Breast epithelium (tissue), 4 donors: ENCODE measurements around the gene GNB1. TPM values are rescaled to one million over a fixed set of nuclear protein-coding genes. Genes with fewer than 3 reads are reported as not detected.

Experiments
- DNase-seq, 2 donors: peaks; one replicate each; pipeline ENCODE4 v3.0.0-alpha.2; 2019; ENCODE audit warnings: low spot score in 2 of 2
- H3K27ac ChIP-seq, 2 donors: fragments of 200-600 bp; sonication (generic) in 1 of 2; one replicate each; pipeline ENCODE4 v1.5.1; 2016 to 2019; ENCODE audit warnings: mild to moderate bottlenecking in 1 of 2
- H3K27me3 ChIP-seq, 2 donors: fragments of 200-600 bp; sonication (generic) in 1 of 2; one replicate each; pipeline versions ENCODE4 v1.5.1 to v1.6.0; 2017 to 2019; ENCODE audit warnings: control low read depth in 1 of 2, mild to moderate bottlenecking in 1 of 2
- H3K36me3 ChIP-seq: fragments of 200-600 bp; one replicate; pipeline ENCODE4 v1.5.1; 2019
- H3K4me1 ChIP-seq, 2 donors: fragments of 200-600 bp; sonication (generic); one replicate each; pipeline ENCODE4 v1.5.1; 2016 to 2019; ENCODE audit warnings: control low read depth in 1 of 2
- H3K4me3 ChIP-seq, 3 donors: fragments of 200-600 bp; sonication (generic); 1 replicate in 2 of 3; 2 replicates in 1 of 3; pipeline ENCODE4 v1.5.1; 2016 to 2019; ENCODE audit warnings: mild to moderate bottlenecking in 3 of 3, moderate library complexity in 2 of 3
- H3K9me3 ChIP-seq, 2 donors: fragments of 200-600 bp; sonication (generic) in 1 of 2; one replicate each; pipeline ENCODE4 v1.5.1; 2016 to 2019; ENCODE audit warnings: control low read depth in 1 of 2
- CTCF ChIP-seq, 3 donors: fragments of 450-650 bp; IDR thresholded peaks; one replicate each; pipeline ENCODE4 v1.5.1; 2016 to 2017; ENCODE audit warnings: antibody characterized with exemption in 3 of 3, mild to moderate bottlenecking in 3 of 3, moderate library complexity in 3 of 3
- POLR2A ChIP-seq: fragments of 450-650 bp; IDR thresholded peaks from one replicate; pipeline ENCODE4 v1.6.1; 2016; ENCODE audit warnings: antibody characterized with exemption, mild to moderate bottlenecking, moderate library complexity
- POLR2AphosphoS5 ChIP-seq, 3 donors: sonication (generic); formaldehyde crosslinking; IDR thresholded peaks; one replicate each; pipeline ENCODE4 v1.6.1; 2017; ENCODE audit warnings: antibody characterized with exemption in 3 of 3
- intact Hi-C: fragments of 100-400 bp; cut with DNase I; formaldehyde crosslinking; loops from one replicate; pipeline ENCODE4 v1.15.1; 2023; ENCODE audit warnings: low total_unique reads
- total RNA-seq, 3 donors: library from RNA; depleted of rRNA; stranded (reverse); fragments of >200 nt; gene quantifications; one replicate each; pipeline ENCODE4 v1.1.0, GENCODE V29; 2016

Gene GNB1
- total RNA-seq, 3 donors from 2014 or later = 108 to 138 (median 123) TPM

- Histone ChIP-seq H3K27me3 (no peaks in the 10 kb centered on the region), H3K9me3 (no peaks in the 10 kb centered on the region), H3K27ac (no peak overlapping the region), H3K4me3 (no peak overlapping the region), H3K36me3 (no peaks in the 10 kb centered on the region), H3K4me1 (peaks cover 0 to 7% of the 10 kb centered on the region in 2 donors)
- no peak for DNase-seq
- TF ChIP-seq POLR2A (no peak), POLR2AphosphoS5 (IDR thresholded peaks at IDR 0.05) (no peak), CTCF (IDR thresholded peaks at IDR 0.05) (no peak)
- intact Hi-C loops = no loop called here
These were observed 9.2 kb downstream of the GNB1 start for GRCh38 chr1:1881727-1882126.

DNA sequence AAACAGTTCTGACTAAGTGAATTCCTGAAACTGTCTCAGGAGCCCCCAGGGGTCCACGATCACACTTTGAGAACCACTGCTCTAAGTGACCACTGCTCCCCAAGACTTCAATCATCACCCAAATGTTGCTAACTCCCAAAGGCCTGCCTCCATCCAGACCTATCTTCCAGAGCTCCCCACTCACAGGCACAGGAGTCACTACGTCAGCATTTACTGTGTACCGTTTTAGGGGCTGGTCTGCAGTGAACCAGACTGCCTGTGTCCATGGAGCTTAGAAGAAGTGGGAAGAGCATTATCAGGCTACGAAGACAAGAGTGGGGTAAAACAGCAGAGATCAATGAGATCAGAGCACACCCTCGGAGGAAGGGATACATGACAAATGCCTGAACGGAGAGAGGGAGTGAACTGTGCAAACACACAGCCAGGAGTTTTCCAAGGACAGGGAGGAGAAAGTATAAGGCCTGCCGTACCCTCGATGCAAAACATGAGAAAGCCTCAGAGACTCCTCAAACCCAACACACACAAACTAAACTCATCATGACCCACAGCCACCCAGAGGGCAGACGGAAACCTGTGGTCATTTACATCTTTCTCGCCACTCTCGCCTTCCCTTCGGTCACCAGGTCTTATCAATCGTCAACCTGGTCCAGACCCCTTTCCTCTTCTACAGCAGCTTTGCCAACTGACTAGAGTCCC, 10.1 kb downstream of the GNB1 start:
- DNase-seq = no peak
- Histone ChIP-seq H3K27ac (no peak overlapping the region), H3K4me1 (peaks cover 0 to 7% of the 10 kb centered on the region in 2 donors), H3K27me3 (no peaks in the 10 kb centered on the region), H3K36me3 (no peaks in the 10 kb centered on the region), H3K9me3 (no peaks in the 10 kb centered on the region), H3K4me3 (peak overlapping the region in 1 of 3 donors; percentile 15)
- TF ChIP-seq POLR2A (no peak), CTCF (IDR thresholded peaks at IDR 0.05) (no peak), POLR2AphosphoS5 (IDR thresholded peaks at IDR 0.05) (no peak)
- intact Hi-C loops = no loop called here

GRCh38 chr1:1879942-1880341, 10.9 kb downstream of the GNB1 start:
- no peak overlapping the region for H3K4me3 ChIP-seq
- no peaks in the 10 kb centered on the region for H3K36me3 ChIP-seq
- TF ChIP-seq CTCF (IDR thresholded peaks at IDR 0.05) = no peak
- no peak for TF ChIP-seq POLR2AphosphoS5 (IDR thresholded peaks at IDR 0.05)
- no peak for TF ChIP-seq POLR2A
- intact Hi-C loops = no loop called here
- H3K27ac ChIP-seq = no peak overlapping the region
- peaks cover 0 to 7% of the 10 kb centered on the region in 2 donors for H3K4me1 ChIP-seq
- no peak for DNase-seq
- H3K9me3 ChIP-seq = no peaks in the 10 kb centered on the region
- no peaks in the 10 kb centered on the region for H3K27me3 ChIP-seq

- no peaks in the 10 kb centered on the region for H3K36me3 ChIP-seq
- H3K27ac ChIP-seq = no peak overlapping the region
- H3K4me1 ChIP-seq = peaks cover 11 to 12% of the 10 kb centered on the region in 2 donors
- H3K9me3 ChIP-seq = no peaks in the 10 kb centered on the region
- TF ChIP-seq POLR2AphosphoS5 (IDR thresholded peaks at IDR 0.05) (no peak), POLR2A (no peak), CTCF (IDR thresholded peaks at IDR 0.05) (no peak)
- no peak overlapping the region for H3K4me3 ChIP-seq
- no peaks in the 10 kb centered on the region for H3K27me3 ChIP-seq
- intact Hi-C loops = no loop called here
- no peak for DNase-seq
These were observed 12.9 kb downstream of the GNB1 start for GRCh38 chr1:1877865-1878436.

GRCh38 chr1:1876335-1876930, 14.5 kb downstream of the GNB1 start:
- DNase-seq = no peak
- Histone ChIP-seq H3K27ac (no peak overlapping the region), H3K27me3 (no peaks in the 10 kb centered on the region), H3K4me3 (no peak overlapping the region), H3K9me3 (no peaks in the 10 kb centered on the region), H3K4me1 (peaks cover 5 to 17% of the 10 kb centered on the region in 2 donors), H3K36me3 (no peaks in the 10 kb centered on the region)
- intact Hi-C loops = no loop called here
- TF ChIP-seq POLR2AphosphoS5 (IDR thresholded peaks at IDR 0.05) (no peak), CTCF (IDR thresholded peaks at IDR 0.05) (no peak), POLR2A (no peak)
